Thyroid gland (tissue), 4 donors: ENCODE results near the gene PDE6A.

Experiments used
- CTCF ChIP-seq, 6 experiments: fragments of 200-600 bp in 3 of 6; fragments of 450-650 bp in 3 of 6; sonication (generic) in 3 of 6; IDR thresholded peaks; one replicate each; pipeline ENCODE4 v1.5.1; 2016 to 2019; ENCODE audit warnings: antibody characterized with exemption in 6 of 6, mild to moderate bottlenecking in 2 of 6, inconsistent platforms in 1 of 6, moderate library complexity in 1 of 6
- POLR2A ChIP-seq, 2 donors: fragments of 450-650 bp; IDR thresholded peaks; one replicate each; pipeline ENCODE4 v1.6.1; 2017; ENCODE audit warnings: antibody characterized with exemption in 2 of 2, mild to moderate bottlenecking in 2 of 2, moderate library complexity in 1 of 2

- TF ChIP-seq CTCF (IDR thresholded peaks at IDR 0.05) (no peak), POLR2A (IDR thresholded peaks at IDR 0.05) (no peak)
Observed at GRCh38 chr5:149827546-149827945, 117.0 kb downstream of the PDE6A start.
